Measurements from ENCODE around the gene TMEM61.

TMEM61 gene

DNA sequence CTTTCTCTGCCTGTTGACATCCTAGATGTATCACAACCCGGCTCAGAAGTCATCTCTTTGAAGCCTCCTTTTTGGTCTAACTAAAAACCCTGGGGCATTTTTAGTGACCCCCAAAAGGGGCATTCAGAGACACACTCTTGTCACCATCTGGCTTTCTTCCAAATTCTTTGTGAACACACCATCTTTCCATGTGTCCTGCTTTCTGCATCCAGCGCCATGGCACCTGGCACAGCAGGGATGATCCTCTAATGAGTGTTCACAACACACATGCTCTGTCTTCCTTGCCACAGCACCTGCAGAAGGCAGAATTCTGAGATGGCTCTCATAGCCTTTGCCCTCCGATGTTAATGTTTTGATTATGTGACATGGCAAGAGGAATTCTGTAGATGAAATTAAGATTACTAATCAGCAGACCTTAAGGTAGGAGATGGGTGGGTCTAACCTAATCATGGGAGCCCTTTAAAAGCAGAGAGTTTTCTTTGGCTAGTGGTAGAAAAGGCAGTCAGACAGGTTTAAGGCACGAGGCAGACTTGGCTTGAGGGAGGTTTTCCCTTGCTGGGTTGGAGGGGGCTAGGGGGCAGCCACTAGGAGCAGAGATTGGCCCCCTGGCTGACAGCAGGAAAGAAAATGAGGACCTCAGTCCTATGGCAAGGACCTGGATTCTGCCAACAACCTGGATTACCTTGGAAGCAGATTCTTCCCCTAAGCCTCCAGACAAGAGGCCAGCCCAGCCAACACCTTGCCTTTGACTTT lies 4.9 kb upstream of the TMEM61 start:
- TF ChIP-seq, protein P1, sequence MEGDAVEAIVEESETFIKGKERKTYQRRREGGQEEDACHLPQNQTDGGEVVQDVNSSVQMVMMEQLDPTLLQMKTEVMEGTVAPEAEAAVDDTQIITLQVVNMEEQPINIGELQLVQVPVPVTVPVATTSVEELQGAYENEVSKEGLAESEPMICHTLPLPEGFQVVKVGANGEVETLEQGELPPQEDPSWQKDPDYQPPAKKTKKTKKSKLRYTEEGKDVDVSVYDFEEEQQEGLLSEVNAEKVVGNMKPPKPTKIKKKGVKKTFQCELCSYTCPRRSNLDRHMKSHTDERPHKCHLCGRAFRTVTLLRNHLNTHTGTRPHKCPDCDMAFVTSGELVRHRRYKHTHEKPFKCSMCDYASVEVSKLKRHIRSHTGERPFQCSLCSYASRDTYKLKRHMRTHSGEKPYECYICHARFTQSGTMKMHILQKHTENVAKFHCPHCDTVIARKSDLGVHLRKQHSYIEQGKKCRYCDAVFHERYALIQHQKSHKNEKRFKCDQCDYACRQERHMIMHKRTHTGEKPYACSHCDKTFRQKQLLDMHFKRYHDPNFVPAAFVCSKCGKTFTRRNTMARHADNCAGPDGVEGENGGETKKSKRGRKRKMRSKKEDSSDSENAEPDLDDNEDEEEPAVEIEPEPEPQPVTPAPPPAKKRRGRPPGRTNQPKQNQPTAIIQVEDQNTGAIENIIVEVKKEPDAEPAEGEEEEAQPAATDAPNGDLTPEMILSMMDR (IDR thresholded peaks at IDR 0.05): no peak

DNA sequence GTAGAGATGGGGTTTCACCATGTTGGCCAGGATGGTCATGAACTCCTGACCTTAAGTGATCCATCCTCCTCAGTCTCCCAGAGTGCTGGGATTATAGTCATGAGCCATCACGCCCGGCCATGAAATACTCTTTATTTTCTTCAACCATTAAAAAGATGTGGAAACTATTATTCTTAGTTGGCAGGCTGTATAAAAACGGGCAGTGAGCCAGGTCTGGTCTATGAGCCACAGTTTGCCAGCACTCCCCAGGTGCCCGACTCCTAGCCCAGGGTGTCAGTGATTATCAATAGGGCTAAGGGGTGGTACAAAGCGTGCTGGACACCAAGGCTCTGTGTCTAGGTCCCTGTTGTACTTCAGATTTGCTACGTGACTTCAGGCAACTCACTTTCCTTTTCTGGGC lies 3.7 kb upstream of the TMEM61 start:
- TF ChIP-seq, protein P1 (IDR thresholded peaks at IDR 0.05): no peak

DNA sequence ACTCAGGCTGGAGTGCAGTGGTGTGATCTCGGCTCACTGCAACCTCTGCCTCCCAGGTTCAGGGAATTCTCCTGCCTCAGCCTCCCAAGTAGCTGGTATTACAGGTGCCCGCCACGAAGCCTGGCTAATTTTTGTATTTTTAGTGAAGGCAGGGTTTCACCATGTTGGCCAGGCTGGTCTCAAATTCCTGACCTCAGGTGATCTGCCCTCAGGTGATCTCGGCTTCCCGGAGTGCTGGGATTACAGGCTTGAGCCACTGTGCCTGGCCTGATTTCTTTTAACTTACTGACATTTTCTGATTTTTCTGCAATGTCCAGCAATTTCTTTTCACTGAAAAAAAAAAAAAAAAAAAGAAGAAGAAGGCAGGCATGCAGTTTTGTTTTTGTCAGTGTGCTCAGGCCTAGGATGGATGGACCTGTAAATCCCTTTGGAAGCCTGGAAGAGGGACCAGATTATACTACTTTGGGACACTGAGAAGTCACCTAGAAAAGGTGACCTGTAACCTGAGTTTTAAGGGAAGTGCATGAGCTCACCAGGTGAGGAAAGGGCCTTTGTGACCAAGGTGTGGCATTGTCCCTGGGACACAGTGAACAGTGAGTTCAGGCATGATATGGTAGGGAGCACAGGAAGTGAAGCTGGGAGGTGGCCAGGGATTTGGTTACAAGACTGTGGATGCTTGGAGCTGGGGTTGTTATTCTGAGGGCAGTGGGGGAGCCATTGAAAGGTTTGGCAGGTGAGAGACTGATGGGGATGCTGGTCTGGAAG lies 2.7 kb upstream of the TMEM61 start:
- TF ChIP-seq, protein P1 (IDR thresholded peaks at IDR 0.05): no peak

DNA sequence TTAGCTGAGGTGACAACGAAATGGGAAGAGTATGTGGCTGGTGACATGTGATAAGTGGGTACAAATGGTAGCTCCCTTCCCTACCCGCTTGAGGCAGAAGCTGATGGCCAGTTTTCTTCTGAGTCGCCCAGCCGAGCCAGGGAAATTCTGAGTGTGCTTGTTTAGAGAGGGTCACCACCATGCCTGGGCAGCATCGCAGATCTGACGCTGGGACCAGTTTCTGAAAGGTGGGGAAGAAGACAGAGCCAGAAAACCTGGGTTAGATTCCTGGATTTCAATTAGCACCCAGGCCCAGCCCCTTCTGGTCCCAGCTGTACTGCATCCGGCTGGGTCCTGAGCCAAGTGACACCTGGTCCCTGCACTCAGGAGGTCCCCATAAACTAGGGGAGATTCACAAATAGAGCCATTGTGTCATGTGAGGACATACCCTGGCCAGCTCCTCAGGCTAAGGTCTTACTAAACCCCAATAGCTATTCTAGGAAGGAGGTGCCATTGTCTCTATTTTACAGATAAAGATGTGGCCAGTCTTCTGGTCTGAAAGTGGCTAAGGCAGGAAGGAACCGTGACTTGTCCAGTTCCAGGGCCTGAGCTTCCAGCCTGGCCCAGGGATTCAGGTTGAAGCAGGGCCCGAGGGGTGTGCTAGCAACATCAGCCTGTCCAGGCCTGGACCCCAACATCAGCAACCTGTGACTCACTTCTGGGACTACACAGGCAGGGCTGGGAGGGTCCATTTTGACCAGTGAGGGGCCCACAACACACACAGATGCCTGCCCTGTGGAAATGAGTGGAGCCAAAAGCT lies 1.7 kb upstream of the TMEM61 start:
- TF ChIP-seq, protein P1 (IDR thresholded peaks at IDR 0.05): no peak

DNA sequence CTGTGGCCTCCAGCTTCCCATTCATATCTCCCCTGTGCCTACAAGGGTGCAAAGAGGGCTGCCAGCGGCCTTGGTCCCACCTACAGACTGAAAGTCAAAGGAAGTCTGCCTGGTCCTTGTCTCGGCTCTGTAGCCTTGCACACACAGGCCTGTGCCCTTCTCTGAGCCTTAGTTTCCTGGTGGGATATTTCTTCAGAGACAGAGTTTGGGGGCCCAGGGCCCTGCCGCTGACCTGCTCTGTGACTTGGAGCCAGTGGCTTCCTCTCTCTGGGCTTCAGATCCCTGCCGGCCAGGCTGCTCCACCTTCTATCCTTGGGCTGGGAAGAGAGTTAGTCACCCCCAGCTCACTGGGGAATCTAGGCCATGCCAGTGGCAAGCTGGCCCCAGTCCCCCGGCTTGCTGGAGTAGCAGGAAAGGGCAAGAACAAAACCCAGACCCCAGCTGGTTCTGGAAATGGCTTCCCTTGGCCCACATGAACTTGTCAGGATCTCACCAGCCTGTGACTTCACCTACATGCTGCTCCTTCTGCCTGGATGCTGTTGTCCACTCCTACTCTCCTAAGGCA lies 1.0 kb upstream of the TMEM61 start:
- TF ChIP-seq, protein P1 (IDR thresholded peaks at IDR 0.05): no peak

DNA sequence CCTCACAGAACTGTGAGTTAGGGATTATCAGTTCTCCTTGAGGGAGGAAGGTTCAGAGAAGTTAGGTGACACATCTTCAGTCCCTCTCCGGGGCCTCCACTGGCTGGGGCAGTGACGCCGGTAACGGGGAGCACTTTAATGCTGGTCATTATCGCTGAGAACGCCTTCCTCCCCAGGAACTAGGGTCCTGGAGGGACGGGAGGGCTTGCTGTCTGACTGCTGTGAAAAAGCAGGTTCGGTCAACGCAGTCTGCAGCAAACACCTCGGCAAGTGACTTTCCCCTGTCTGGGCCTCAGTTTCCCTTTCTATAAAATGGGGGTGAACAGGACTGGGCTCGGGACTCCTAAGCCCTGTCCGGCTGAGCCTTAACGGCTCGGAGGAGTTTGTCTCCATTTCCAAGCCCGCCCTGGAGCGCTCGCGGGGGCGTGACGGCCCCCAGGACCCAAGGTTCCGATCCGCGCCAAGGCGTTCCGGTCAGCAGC lies 341 bp upstream of the TMEM61 start:
- TF ChIP-seq, protein P1 (IDR thresholded peaks at IDR 0.05): no peak

DNA sequence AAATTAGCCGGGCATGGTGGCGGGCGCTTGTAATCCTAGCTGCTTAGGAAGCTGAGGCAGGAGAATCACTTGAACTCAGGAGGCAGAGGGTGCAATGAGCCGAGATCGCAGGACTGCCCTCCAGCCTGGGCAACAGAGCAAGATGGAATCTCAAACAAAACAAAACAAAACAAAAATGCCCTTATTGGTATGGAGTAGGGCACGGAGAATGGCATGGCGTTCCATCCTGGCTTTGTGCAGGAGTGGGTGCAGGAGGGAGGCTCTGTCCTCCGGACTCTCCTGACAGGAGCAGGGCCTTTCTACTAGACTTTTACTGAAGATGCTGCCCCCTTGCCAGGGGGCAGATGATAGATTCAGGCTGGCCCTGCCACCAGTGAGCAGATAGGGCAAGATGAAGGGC lies 1.0 kb downstream of the TMEM61 start:
- TF ChIP-seq, protein P1 (IDR thresholded peaks at IDR 0.05): no peak

Data from LNCAP (cell line).